GM12891 (cell line): ENCODE measurements around the gene PSMD9.

Experiments used
- PAX5 ChIP-seq: IDR thresholded peaks from 2 replicates; pipeline ENCODE4 v1.6.1; 2011; ENCODE audit warnings: low read length, moderate library complexity, mild to moderate bottlenecking; ENCODE audit not compliant: insufficient read depth, severe bottlenecking
- POLR2A ChIP-seq: IDR thresholded peaks from 2 replicates; pipeline ENCODE4 v1.6.1; 2011; ENCODE audit warnings: low read depth, low read length, control low read depth
- POLR2AphosphoS5 ChIP-seq: IDR thresholded peaks from 2 replicates; pipeline ENCODE4 v1.6.1; 2011; ENCODE audit warnings: low read depth, low read length, control low read depth
- SPI1 ChIP-seq: IDR thresholded peaks from 2 replicates; pipeline ENCODE4 v1.6.1; 2011; ENCODE audit warnings: low read depth, low read length, control low read depth
- TAF1 ChIP-seq: IDR thresholded peaks from 2 replicates; pipeline ENCODE4 v1.6.1; 2011; ENCODE audit warnings: low read depth, low read length, control low read depth

GRCh38 chr12:121918679-121919038 is 30.1 kb downstream of the PSMD9 start:
- TF ChIP-seq SPI1: no peak
- TF ChIP-seq TAF1: no peak
- no peak for TF ChIP-seq POLR2A
- TF ChIP-seq POLR2AphosphoS5: no peak
- no peak for TF ChIP-seq PAX5
